ENCODE results near the gene TSPAN18. TPM values are rescaled to one million over a fixed set of nuclear protein-coding genes. Genes with fewer than 3 reads are reported as not detected.
A peak's percentile ranks its signal among the peaks of the same experiment; 100 is the strongest.

TSPAN18 gene
- total and polyA plus RNA-seq, 11 donors, result 40.0 to 151 (median 74.9) TPM

DNA sequence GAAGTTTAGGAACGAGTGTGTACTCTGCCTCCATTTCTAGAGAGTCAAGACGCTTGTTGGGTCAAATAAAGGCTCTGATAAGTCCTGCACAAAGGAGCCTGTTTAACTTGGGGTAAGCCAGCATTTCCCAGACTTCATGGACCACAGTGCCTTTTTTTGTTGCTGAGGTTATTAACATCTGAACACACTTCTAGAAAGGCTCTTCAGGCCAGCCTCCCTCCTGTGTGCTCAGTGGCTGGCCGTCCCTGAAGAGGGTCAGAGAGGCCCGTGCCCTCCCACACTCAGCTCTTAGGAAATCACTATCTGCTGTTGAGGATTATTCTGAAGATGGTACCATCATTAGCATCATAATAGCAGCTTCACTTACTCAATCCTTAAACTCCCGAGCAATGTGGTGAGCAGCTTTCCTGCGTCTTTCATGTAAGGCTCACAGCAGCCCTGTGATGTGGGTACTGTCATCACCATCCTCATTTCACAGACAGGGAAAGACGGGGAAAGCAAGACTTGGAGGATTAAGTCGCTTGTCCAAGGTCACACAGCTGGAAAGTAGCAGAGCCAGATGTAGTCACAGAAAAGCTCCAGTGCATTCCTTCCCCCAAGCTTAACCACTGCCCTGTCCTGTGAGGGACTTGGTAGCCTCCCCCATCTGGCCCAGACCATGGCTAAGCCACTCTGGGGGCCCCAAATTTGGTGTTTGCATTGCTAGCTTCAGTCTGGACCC, 71.3 kb downstream of the TSPAN18 start:
- 61 to 80% (median 74%) methylated on average over 8 of the region's 8 CpGs for WGBS, 4 donors
- ATAC-seq (peak in 1 of 4 donors; percentile 25), DNase-seq (no peak)
- intact Hi-C loops (cut with DNase I), result loop anchor here in 1 of 10 donors (5.0 kb wide), 1 partner anchor 64 kb away; no protein-coding TSS in a partner anchor
- peaks cover 0 to 7% (median 0%) of the 10 kb centered on the region in 9 donors for H3K36me3 ChIP-seq
- H3K27ac ChIP-seq, result no peak overlapping the region
- no peaks in the 10 kb centered on the region for H3K9me3 ChIP-seq
- H3K4me3 ChIP-seq, result no peak overlapping the region
- H3K4me1 ChIP-seq, result peaks cover 0 to 41% (median 8%) of the 10 kb centered on the region in 12 donors
- TF ChIP-seq, protein P1, sequence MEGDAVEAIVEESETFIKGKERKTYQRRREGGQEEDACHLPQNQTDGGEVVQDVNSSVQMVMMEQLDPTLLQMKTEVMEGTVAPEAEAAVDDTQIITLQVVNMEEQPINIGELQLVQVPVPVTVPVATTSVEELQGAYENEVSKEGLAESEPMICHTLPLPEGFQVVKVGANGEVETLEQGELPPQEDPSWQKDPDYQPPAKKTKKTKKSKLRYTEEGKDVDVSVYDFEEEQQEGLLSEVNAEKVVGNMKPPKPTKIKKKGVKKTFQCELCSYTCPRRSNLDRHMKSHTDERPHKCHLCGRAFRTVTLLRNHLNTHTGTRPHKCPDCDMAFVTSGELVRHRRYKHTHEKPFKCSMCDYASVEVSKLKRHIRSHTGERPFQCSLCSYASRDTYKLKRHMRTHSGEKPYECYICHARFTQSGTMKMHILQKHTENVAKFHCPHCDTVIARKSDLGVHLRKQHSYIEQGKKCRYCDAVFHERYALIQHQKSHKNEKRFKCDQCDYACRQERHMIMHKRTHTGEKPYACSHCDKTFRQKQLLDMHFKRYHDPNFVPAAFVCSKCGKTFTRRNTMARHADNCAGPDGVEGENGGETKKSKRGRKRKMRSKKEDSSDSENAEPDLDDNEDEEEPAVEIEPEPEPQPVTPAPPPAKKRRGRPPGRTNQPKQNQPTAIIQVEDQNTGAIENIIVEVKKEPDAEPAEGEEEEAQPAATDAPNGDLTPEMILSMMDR (IDR thresholded peaks at IDR 0.05), result no peak
- TF ChIP-seq POLR2A (IDR thresholded peaks at IDR 0.05), result no peak
- no peaks in the 10 kb centered on the region for H3K27me3 ChIP-seq

DNA sequence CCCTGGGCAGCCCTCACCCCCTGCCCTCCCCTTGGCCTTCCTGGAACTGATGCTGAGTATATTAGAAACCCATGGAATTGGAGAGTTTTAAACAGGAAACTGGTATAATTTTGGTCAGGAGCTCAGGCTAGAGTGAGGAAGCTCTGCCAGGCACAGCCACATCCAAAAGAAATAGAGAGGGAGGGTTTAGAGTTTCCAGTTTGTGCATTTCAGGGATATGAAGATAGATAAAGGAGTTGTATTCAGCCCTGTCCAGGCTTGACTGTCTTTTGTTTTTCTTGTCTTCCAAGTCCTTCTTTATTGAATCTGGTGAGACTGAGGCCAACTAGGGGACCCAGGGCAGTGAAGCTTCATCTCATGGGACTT, 71.8 kb downstream of the TSPAN18 start:
- no peaks in the 10 kb centered on the region for H3K27me3 ChIP-seq
- intact Hi-C loops (cut with DNase I), result loop anchor here in 1 of 10 donors (5.0 kb wide), 1 partner anchor 64 kb away; no protein-coding TSS in a partner anchor
- TF ChIP-seq POLR2A (IDR thresholded peaks at IDR 0.05), result no peak
- TF ChIP-seq, protein P1 (IDR thresholded peaks at IDR 0.05), result no peak
- H3K9me3 ChIP-seq, result no peaks in the 10 kb centered on the region
- H3K4me1 ChIP-seq, result peaks cover 0 to 36% (median 8%) of the 10 kb centered on the region in 12 donors
- no peak overlapping the region for H3K4me3 ChIP-seq
- H3K36me3 ChIP-seq, result peaks cover 0 to 7% (median 0%) of the 10 kb centered on the region in 9 donors
- ATAC-seq (no peak), DNase-seq (no peak)
- H3K27ac ChIP-seq, result no peak overlapping the region

DNA sequence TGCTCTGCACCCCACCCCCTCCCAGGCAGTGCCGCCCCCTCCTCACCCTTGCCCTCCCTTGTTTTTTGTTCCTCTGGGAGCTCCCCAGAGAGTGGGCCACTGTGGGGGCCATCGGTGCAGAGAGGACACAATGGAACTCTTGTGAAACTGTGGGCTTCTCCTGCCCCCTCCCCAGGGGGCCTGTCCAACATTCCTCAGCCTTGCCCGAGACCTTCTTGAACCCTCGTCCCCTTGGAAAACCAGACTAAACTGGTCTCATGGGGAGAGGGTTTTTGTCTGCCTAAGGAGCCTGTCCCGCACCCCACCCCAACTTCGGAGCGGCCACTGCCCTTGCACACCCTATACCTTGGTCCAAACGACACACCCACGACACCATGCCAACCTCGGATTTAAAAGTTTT, 72.2 kb downstream of the TSPAN18 start:
- H3K36me3 ChIP-seq, result peaks cover 0 to 7% (median 0%) of the 10 kb centered on the region in 9 donors
- no peak overlapping the region for H3K27ac ChIP-seq
- H3K4me1 ChIP-seq, result peaks cover 0 to 32% (median 8%) of the 10 kb centered on the region in 12 donors
- WGBS, 4 donors, result 77 to 84% (median 80%) methylated on average over 10 of the region's 10 CpGs
- H3K4me3 ChIP-seq, result no peak overlapping the region
- TF ChIP-seq POLR2A (IDR thresholded peaks at IDR 0.05), result no peak
- TF ChIP-seq, protein P1 (IDR thresholded peaks at IDR 0.05), result no peak
- ATAC-seq (no peak), DNase-seq (no peak)
- intact Hi-C loops (cut with DNase I), result loop anchor here in 1 of 10 donors (5.0 kb wide), 1 partner anchor 63 kb away; no protein-coding TSS in a partner anchor
- no peaks in the 10 kb centered on the region for H3K9me3 ChIP-seq
- no peaks in the 10 kb centered on the region for H3K27me3 ChIP-seq

DNA sequence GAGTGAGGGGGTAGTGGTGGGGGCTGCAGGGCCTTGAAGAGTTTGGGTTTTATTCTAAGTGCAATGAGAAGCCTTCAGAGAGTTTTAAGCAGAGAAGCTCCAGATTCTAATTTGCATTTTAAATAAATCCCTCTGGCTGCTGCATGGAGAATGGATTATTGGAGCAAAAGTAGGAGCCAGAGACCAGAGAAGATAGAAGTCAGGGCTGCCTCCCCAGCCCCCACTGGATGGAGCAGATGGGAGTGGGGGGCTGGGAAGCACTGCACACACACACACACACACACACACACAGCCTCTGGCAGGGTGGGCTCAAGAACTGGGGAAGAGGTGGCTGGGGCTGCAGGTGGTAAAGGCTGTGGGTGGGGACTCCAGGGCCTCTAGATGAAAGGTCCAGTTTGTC, 75.6 kb downstream of the TSPAN18 start:
- DNase-seq, result no peak
- no peaks in the 10 kb centered on the region for H3K9me3 ChIP-seq
- H3K4me3 ChIP-seq, result no peak overlapping the region
- H3K4me1 ChIP-seq, result peaks cover 0 to 53% (median 21%) of the 10 kb centered on the region in 12 donors
- H3K27me3 ChIP-seq, result no peaks in the 10 kb centered on the region
- no peak for ATAC-seq
- peaks cover 0 to under 1% (median 0%) of the 10 kb centered on the region in 9 donors for H3K36me3 ChIP-seq
- H3K27ac ChIP-seq, result no peak overlapping the region
- TF ChIP-seq POLR2A (IDR thresholded peaks at IDR 0.05), result no peak
- TF ChIP-seq, protein P1 (IDR thresholded peaks at IDR 0.05), result no peak
- intact Hi-C loops (cut with DNase I), result no loop called here
